Measurements from ENCODE around the gene LPIN1.

DNA sequence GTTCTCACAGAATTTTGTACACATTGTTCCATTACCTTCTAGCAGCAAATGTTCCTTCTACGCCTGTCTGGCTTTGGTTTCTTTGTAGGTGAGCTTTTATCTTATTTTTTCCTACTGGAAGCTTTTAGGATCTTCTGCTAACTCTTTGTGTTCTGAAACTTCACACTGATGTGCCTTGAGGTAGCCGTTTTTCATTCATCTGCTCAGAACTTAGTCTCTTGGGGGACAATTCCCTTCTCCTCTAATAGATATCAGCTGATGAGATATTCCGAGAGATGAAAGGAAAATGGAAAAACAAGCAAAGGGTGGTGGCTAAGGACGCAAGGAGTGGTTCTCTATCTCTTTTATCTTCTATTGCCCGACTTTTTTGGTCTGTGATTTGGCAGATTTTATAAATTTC lies 27.8 kb upstream of the LPIN1 start:
- TF ChIP-seq CBX2 (IDR thresholded peaks at IDR 0.05; ENCODE audit: borderline replicate concordance, low read depth), result no peak
- TF ChIP-seq, protein P1, sequence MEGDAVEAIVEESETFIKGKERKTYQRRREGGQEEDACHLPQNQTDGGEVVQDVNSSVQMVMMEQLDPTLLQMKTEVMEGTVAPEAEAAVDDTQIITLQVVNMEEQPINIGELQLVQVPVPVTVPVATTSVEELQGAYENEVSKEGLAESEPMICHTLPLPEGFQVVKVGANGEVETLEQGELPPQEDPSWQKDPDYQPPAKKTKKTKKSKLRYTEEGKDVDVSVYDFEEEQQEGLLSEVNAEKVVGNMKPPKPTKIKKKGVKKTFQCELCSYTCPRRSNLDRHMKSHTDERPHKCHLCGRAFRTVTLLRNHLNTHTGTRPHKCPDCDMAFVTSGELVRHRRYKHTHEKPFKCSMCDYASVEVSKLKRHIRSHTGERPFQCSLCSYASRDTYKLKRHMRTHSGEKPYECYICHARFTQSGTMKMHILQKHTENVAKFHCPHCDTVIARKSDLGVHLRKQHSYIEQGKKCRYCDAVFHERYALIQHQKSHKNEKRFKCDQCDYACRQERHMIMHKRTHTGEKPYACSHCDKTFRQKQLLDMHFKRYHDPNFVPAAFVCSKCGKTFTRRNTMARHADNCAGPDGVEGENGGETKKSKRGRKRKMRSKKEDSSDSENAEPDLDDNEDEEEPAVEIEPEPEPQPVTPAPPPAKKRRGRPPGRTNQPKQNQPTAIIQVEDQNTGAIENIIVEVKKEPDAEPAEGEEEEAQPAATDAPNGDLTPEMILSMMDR (IDR thresholded peaks at IDR 0.05), result no peak

Measured in A549 (cell line).